GM19467 (cell line): ENCODE results near the gene CDH4.
"Not testable (repeated sequence)": the region's sequence is repeated elsewhere in the genome, so short reads cannot be mapped to it uniquely, and the experiment has no call there.

ENCODE experiments used
- ATAC-seq: cut with Tn5 transposase; IDR thresholded peaks from one replicate; pipeline ENCODE4 v1.9.1; 2021; ENCODE audit warnings: mild to moderate bottlenecking, moderate library complexity; ENCODE audit not compliant: unreplicated experiment

Gene CDH4

DNA sequence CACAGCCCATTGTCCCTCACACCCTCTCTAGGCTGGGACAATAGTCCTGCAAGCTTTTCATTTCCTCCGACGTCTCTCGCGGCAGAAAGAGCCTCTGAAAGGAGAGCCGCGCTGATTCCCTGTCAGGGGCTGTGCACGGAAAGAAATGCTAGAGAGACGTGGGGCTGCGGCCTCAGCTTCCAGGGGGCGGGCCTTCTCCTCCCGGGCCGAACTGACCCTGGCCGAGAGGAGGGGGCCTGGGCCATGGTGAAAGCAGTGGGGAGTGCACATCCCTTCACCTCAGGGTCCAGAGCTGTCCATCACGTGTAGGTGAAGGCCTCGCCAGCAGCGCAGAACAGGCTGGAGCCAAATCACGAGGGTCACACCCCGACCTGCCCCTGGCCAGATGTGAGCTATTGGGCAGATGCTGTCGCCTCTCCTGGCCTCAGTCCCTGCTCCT is 593.2 kb downstream of the CDH4 start:
- ATAC-seq, result no peak

GRCh38 chr20:61846074-61846473 is 594.0 kb downstream of the CDH4 start:
- no peak for ATAC-seq

GRCh38 chr20:61846741-61847419 is 594.8 kb downstream of the CDH4 start:
- no peak for ATAC-seq

DNA sequence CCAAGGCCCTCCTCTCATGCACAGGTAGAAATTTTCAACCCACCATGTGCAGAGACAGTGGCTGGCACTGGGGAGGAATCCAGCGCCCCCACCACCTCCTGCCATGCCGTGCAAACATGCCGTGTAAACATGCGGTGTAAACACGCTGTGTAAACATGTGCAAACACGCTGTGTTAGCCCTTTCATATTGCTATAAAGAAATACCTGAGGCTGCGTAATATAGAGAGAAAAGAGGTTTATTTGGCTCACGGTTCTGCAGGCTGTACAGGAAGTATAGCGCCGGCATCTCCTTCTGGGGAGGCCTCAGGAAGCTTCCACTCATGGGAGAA is 595.3 kb downstream of the CDH4 start:
- ATAC-seq, result no peak

GRCh38 chr20:61847986-61848385 is 595.9 kb downstream of the CDH4 start:
- ATAC-seq, result no peak

DNA sequence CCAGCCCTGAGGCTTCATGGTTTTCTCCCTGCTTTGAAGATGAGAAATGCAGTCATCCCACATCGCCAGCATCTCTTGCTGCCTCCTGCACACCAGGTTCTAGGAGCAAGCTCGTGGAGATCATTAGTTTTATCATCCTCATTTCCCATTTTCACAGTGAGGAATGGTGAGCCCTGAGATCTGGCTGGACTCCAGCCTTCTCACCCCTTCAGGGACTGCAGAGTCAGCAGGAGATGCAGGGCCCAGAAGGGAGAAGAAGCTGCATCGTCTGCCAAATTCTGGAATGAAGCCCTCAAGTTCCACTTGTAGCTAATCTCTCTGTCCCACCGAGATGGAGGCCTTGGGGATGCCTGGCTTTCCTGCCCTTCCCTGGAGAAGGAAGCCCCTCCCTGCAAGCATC is 596.8 kb downstream of the CDH4 start:
- no peak for ATAC-seq

- ATAC-seq, result no peak
These were observed 597.3 kb downstream of the CDH4 start for GRCh38 chr20:61849376-61849775.

DNA sequence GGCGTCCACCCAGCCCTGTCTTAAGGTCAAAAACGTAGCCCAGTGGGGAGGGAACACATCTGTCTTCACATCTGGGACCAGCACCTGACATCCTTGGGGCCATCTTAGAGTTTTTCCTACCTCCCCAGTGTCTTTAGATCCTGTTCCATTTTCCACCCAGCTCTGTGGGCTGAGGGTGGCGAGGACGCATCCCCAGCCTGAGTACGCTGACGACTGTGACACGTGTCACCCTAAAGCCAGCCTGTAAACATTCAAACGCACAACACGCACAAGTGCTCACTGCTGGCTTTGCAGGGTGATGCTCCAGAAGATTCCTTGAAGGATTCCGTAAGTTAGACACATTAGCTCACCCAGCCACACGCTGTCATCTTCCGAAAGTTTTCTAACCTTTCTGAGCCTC is 597.8 kb downstream of the CDH4 start:
- no peak for ATAC-seq

DNA sequence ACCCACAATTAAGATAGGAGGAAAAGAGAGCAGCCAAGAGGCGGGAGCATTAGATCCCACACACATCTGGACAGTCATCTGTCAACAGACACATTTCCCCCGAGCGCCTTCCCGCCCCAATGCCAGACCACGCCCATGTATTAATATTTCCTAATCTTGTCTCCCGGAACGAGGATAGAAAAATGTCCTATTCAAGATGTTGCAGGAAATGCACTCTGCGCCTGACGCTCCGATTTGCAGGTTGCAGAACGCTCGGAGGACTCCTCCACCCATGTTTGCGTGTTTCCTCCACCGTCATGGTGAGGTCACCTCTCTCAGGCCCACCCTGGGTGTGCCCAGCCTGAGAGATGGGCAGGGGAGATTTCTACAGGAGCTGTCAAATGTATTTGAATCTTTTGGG is 598.4 kb downstream of the CDH4 start:
- no peak for ATAC-seq

DNA sequence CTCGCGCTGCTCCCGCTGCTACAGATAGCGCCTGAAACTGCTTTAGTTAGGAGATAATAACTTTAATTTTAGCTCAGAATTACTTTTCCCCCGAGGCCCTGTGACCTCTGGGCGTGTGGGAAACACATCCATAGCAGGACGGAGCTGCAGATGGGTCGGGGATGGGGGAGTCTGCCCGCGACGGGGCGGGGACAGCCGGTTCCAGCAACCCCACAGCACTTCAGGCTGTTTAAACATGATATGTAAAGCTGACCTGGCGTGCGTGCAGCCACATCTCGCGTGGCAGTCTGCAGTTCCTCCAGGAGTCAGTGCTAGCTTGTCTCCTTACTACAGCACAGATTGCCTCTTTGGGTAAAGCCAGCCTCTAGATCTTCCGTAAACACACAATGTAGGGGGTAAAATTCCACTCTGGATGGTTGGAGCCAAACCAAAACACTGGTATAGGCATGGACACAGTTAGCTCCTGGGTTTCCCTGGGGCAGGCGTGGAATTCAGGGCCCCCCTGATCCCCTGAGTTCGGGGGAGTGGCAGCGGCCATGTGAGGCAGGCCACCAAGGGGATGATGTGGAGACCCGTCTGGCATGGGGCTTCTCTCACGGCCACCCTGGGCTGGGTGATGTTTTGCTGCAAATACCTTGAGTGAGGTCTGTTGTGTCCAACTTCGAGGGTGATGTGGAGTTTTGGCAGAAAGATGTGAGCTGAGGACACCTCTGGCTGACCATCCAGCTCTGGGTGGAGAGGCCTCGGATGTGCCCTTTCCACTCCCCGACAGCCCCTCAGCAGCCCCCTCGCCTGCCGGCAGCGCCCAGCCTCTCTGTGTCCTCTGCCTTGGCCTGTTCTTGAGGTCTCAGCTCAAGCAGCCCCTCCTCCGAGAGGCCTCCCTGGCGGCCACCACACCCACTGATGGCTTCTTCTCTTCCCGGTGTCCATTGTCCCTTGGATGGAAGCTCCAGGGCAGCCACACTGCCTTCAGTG is 599.2 kb downstream of the CDH4 start:
- ATAC-seq, result no peak

- ATAC-seq, result no peak
These were observed 600.4 kb downstream of the CDH4 start for GRCh38 chr20:61852268-61853072.

DNA sequence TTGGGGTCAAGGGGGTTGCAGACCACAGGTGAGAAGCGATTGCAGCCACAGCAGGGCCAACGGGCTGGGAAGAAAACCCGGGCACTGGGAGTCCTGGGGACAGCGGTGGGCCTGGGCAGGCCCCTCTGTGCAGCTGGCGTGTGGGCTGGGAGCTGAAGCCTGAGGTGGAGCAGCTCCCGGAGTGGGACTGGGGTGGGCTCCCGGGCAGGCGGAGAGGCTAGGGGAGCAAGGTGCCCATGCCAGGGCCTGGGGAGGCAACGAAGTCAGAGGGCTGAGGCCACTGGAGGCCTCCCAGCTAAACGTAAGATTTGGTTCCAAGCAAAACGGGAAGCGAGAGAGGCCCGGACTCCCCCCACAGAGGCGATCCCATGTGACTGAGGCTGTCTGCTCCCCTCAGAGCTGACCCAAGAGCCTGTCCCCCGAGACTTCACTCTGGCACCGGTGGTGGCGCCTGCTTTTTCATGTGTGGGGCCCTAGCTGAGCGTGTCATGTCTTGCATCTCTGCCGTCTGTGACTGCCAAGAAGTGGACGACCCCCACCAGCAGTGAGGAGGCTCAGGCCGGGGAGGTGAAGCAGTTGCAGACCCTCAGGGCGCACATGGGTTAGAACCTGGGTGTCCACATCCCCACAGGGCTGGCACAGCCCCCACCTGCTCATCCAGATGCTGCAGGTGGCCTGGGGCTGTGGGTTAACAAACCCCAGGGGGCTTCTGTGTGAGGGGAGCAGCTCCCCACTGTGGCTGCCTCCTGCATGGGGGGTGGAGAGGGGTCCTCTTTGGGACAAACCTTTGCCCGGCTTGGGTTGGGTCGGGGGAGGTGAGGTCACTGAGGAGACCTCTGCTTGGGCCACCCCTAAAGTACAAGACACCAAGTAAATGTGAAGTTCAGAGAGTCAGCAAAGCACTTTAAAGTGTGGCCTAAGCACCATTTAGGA is 601.3 kb downstream of the CDH4 start:
- ATAC-seq, result no peak

DNA sequence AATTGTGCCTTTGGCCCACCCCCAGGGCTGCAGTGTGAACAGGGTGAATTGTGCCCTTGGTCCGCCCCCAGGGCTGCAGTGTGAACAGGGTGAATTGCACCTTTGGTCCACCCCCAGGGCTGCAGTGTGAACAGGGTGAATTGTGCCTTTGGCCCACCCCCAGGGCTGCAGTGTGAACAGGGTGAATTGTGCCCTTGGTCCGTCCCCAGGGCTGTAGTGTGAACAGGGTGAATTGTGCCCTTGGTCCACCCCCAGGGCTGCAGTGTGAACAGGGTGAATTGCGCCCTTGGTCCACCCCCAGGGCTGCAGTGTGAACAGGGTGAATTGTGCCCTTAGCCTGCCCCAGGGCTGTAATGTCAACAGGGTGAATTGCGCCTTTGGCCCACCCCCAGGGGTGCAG is 602.5 kb downstream of the CDH4 start:
- ATAC-seq, result not testable (repeated sequence)

GRCh38 chr20:61855286-61855685 is 603.2 kb downstream of the CDH4 start:
- ATAC-seq, result no peak

GRCh38 chr20:61856626-61857413 is 604.8 kb downstream of the CDH4 start:
- ATAC-seq, result no peak

GRCh38 chr20:61857414-61857775 is 605.3 kb downstream of the CDH4 start:
- ATAC-seq, result no peak

GRCh38 chr20:61857884-61858283 is 605.8 kb downstream of the CDH4 start:
- ATAC-seq, result no peak

DNA sequence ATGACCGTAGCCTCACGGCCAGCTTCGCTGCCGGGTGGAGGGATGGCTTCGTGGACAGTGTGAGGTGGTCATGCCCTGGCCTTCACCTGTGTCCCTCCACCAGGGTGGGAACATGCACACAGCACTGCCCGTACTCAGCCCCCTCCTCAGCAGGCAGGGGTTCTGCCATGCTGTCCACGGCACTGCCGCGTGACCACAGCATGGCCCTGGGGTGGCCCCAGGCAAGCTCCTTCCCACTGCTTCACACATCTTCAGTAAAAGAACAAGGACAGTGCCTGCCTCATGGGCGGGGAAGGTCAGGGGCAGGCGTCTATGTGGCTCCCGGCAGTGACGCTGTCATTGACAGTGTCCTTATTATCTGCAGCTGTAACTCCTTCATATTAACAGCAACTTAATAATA is 607.7 kb downstream of the CDH4 start:
- ATAC-seq, result no peak

GRCh38 chr20:61860260-61860987 is 608.4 kb downstream of the CDH4 start:
- no peak for ATAC-seq
